Upper lobe of left lung (tissue), 6 donors: Measurements from ENCODE around the gene APC2. TPM values are rescaled to one million over a fixed set of nuclear protein-coding genes. Genes with fewer than 3 reads are reported as not detected.
"Not testable (repeated sequence)": the region's sequence is repeated elsewhere in the genome, so short reads cannot be mapped to it uniquely, and the experiment has no call there.

Experiments used
- ATAC-seq, 2 donors: fragments of 200-7000 bp; cut with Tn5 transposase; one replicate each; pipeline ENCODE4 v1.9.1; 2022; ENCODE audit warnings: mild to moderate bottlenecking in 2 of 2, moderate library complexity in 2 of 2; ENCODE audit not compliant: low FRiP score in 2 of 2
- DNase-seq, 2 donors: peaks; one replicate each; pipeline ENCODE4 v3.0.0-alpha.2; 2019 to 2020
- H3K27ac ChIP-seq, 4 donors: fragments of 200-600 bp; sonication (generic); one replicate each; pipeline ENCODE4 v1.5.1; 2016 to 2019
- H3K27me3 ChIP-seq, 4 donors: fragments of 200-600 bp; sonication (generic); one replicate each; pipeline ENCODE4 v1.5.1; 2017 to 2019
- H3K36me3 ChIP-seq, 4 donors: fragments of 200-600 bp; sonication (generic); one replicate each; pipeline ENCODE4 v1.5.1; 2016 to 2019
- H3K4me1 ChIP-seq, 4 donors: fragments of 200-600 bp; sonication (generic); one replicate each; pipeline ENCODE4 v1.5.1; 2018 to 2019
- H3K4me3 ChIP-seq, 4 donors: fragments of 200-600 bp; sonication (generic); one replicate each; pipeline ENCODE4 v1.5.1; 2017 to 2019; ENCODE audit warnings: mild to moderate bottlenecking in 2 of 4, moderate library complexity in 1 of 4
- H3K9me3 ChIP-seq, 4 donors: fragments of 200-600 bp; sonication (generic); one replicate each; pipeline ENCODE4 v1.5.1; 2018 to 2019
- CTCF ChIP-seq, 6 experiments: fragments of 450-650 bp in 4 of 6; fragments of 200-600 bp in 2 of 6; sonication (generic) in 2 of 6; IDR thresholded peaks; one replicate each; pipeline ENCODE4 v1.5.1; 2016 to 2019; ENCODE audit warnings: antibody characterized with exemption in 6 of 6
- EP300 ChIP-seq, 4 donors: sonication (generic); formaldehyde crosslinking; IDR thresholded peaks; one replicate each; pipeline ENCODE4 v1.5.1; 2017; ENCODE audit warnings: antibody characterized with exemption in 4 of 4, control low read depth in 2 of 4
- POLR2A ChIP-seq, 4 donors: fragments of 450-650 bp; IDR thresholded peaks; one replicate each; pipeline ENCODE4 v1.5.1; 2016 to 2017; ENCODE audit warnings: antibody characterized with exemption in 4 of 4, mild to moderate bottlenecking in 2 of 4
- POLR2AphosphoS5 ChIP-seq, 2 donors: sonication (generic); formaldehyde crosslinking; IDR thresholded peaks; one replicate each; pipeline ENCODE4 v1.5.1; 2017; ENCODE audit warnings: antibody characterized with exemption in 2 of 2
- WGBS, 2 donors: methylation state at CpG; one replicate each; pipeline ENCODE4 v1.1.5; 2017 to 2018; 5-methylcytosine and 5-hydroxymethylcytosine counted together
- total RNA-seq, 6 donors: library from RNA; depleted of rRNA in 4 of 6; stranded (reverse); fragments of >200 nt in 4 of 6; gene quantifications; one replicate each; pipeline versions ENCODE4 v1.1.0 to v1.2.1, GENCODE V29; 2016 to 2021
- donor health status: DM: no; HTN: no; CAD: no; lungs with moderate emphysema.
- donor health status: DM: no; HTN: yes; CAD: no; lungs with severe emphysema.

The APC2 gene
- total RNA-seq, 6 donors from 2014 or later, result 0.06 to 1.0 (median 0.11) TPM; not detected in 1

- Histone ChIP-seq H3K4me1 (peaks cover 16 to 29% (median 22%) of the 10 kb centered on the region in 4 donors), H3K9me3 (no peaks in the 10 kb centered on the region), H3K27me3 (no peaks in the 10 kb centered on the region), H3K27ac (peak overlapping the region in 1 of 4 donors; percentile 95), H3K36me3 (peaks cover 36 to 64% (median 55%) of the 10 kb centered on the region in 4 donors), H3K4me3 (peak overlapping the region in 3 of 4 donors; percentile 65 to 88 (median 76))
- 55 to 66% methylated on average over 8 of the region's 8 CpGs for WGBS, 2 donors
- no peak for ATAC-seq
- TF ChIP-seq EP300 (IDR thresholded peaks at IDR 0.05) (no peak), CTCF (IDR thresholded peaks at IDR 0.05) (no peak), POLR2A (IDR thresholded peaks at IDR 0.05) (no peak)
- DNase-seq, result peak in 1 of 2 donors; percentile 53
These were observed 12.3 kb upstream of the APC2 start for GRCh38 chr19:1437609-1438008.

- DNase-seq (peak; percentile 94 to 99), ATAC-seq (peak; percentile 96 to 97)
- Histone ChIP-seq H3K4me3 (peak within 1 kb of the TSS; percentile 65 to 88 (median 82)), H3K4me1 (peaks cover 16 to 29% (median 22%) of the 10 kb centered on the region in 4 donors), H3K27ac (peak within 1 kb of the TSS; percentile 87 to 95 (median 90)), H3K9me3 (no peaks in the 10 kb centered on the region), H3K36me3 (peaks cover 32 to 62% (median 51%) of the 10 kb centered on the region in 4 donors), H3K27me3 (no peaks in the 10 kb centered on the region)
- TF ChIP-seq CTCF (IDR thresholded peaks at IDR 0.05) (peak; percentile 89 to 99 (median 98)), EP300 (IDR thresholded peaks at IDR 0.05) (no peak), POLR2AphosphoS5 (IDR thresholded peaks at IDR 0.05) (peak; percentile 95 to 98), POLR2A (IDR thresholded peaks at IDR 0.05) (peak; percentile 58 to 95 (median 82))
- 2 to 6% methylated on average over 16 to 61 of the region's 100 CpGs for WGBS, 2 donors
These were observed 11.6 kb upstream of the APC2 start, which contains the start of gene RPS15 for GRCh38 chr19:1438035-1438932. RPS15 (plus strand) TSS chr19:1438396; CDS start chr19:1438426, 30 bp downstream.

GRCh38 chr19:1438933-1439354 is 11.0 kb upstream of the APC2 start:
- Histone ChIP-seq H3K36me3 (peaks cover 25 to 56% (median 45%) of the 10 kb centered on the region in 4 donors), H3K27me3 (no peaks in the 10 kb centered on the region), H3K4me3 (peak overlapping the region; percentile 65 to 88 (median 82)), H3K4me1 (peaks cover 16 to 29% (median 22%) of the 10 kb centered on the region in 4 donors), H3K9me3 (no peaks in the 10 kb centered on the region), H3K27ac (peak overlapping the region; percentile 87 to 95 (median 90))
- ATAC-seq, result no peak
- no peak for DNase-seq
- TF ChIP-seq EP300 (IDR thresholded peaks at IDR 0.05) (no peak), POLR2AphosphoS5 (IDR thresholded peaks at IDR 0.05) (no peak), CTCF (IDR thresholded peaks at IDR 0.05) (no peak), POLR2A (IDR thresholded peaks at IDR 0.05) (no peak)
- WGBS, 2 donors, result 0 to 1% methylated on average over 9 to 26 of the region's 26 CpGs

- DNase-seq, result peak in 1 of 2 donors; percentile 81
- peak overlapping the region in 2 of 4 donors; percentile 88 to 95 for H3K27ac ChIP-seq
- not testable (repeated sequence) for H3K9me3 ChIP-seq, ATAC-seq, H3K27me3 ChIP-seq
- peaks cover 19 to 32% (median 25%) of the 10 kb centered on the region in 4 donors for H3K4me1 ChIP-seq
- WGBS, 2 donors, result 84 to 86% methylated on average over 48 to 57 of the region's 57 CpGs
- peak overlapping the region in 3 of 4 donors; percentile 65 to 88 (median 76) for H3K4me3 ChIP-seq
- H3K36me3 ChIP-seq, result peaks cover 21 to 47% (median 36%) of the 10 kb centered on the region in 4 donors
These were observed 10.2 kb upstream of the APC2 start for GRCh38 chr19:1439525-1440417.
